IPS-11a (cell line): Measurements from ENCODE around the gene HAVCR2.
"Not testable (repeated sequence)": the region's sequence is repeated elsewhere in the genome, so short reads cannot be mapped to it uniquely, and the experiment has no call there.

ENCODE experiments used
- H3K4me3 ChIP-seq: one replicate; pipeline ENCODE4 v1.5.1; 2013; ENCODE audit warnings: low read depth, low read length, control low read depth

HAVCR2 gene

GRCh38 chr5:157047898-157048297, 60.9 kb downstream of the HAVCR2 start:
- no peak overlapping the region for H3K4me3 ChIP-seq

- H3K4me3 ChIP-seq = not testable (repeated sequence)
These were observed 61.8 kb downstream of the HAVCR2 start for GRCh38 chr5:157047016-157047415.

GRCh38 chr5:157046041-157046440, 62.8 kb downstream of the HAVCR2 start:
- no peak overlapping the region for H3K4me3 ChIP-seq

GRCh38 chr5:157045601-157046000, 63.2 kb downstream of the HAVCR2 start:
- no peak overlapping the region for H3K4me3 ChIP-seq

- H3K4me3 ChIP-seq = no peak overlapping the region
These were observed 70.2 kb downstream of the HAVCR2 start for GRCh38 chr5:157038568-157039187.
